ENCODE data around the gene KLC3.

The KLC3 gene

DNA sequence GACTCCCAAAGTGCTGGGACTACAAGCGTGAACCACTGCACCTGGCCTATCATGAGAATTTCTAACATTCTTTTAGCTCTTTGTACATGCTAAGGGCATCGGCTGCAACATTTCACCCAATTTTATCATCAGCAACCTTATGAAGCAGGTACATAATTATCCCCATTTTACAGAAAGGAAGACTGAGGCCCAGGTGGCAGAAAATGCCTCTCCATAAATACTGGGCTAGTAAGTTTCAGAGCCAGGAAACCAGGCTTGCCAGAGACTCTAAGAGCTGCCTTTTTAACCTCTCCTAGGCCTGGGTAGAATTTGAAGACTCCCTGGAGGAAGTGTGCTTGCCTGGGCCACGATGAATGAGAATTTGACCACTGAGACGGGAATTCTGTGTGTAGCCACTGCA, 27.6 kb downstream of the KLC3 start:
- DNase-seq (ENCODE audit: extremely low read depth, insufficient read length), result no peak
- Histone ChIP-seq H3K27me3 (replicated peaks; ENCODE audit: control insufficient read depth, insufficient read depth, low read length) (no peaks in the 10 kb centered on the region), H3K36me3 (ENCODE audit: control insufficient read depth, insufficient read depth, low read length) (peaks cover 5% of the 10 kb centered on the region), H3K4me3 (replicated peaks; ENCODE audit: low read depth, low read length) (no peak overlapping the region)
- TF ChIP-seq, protein P1, sequence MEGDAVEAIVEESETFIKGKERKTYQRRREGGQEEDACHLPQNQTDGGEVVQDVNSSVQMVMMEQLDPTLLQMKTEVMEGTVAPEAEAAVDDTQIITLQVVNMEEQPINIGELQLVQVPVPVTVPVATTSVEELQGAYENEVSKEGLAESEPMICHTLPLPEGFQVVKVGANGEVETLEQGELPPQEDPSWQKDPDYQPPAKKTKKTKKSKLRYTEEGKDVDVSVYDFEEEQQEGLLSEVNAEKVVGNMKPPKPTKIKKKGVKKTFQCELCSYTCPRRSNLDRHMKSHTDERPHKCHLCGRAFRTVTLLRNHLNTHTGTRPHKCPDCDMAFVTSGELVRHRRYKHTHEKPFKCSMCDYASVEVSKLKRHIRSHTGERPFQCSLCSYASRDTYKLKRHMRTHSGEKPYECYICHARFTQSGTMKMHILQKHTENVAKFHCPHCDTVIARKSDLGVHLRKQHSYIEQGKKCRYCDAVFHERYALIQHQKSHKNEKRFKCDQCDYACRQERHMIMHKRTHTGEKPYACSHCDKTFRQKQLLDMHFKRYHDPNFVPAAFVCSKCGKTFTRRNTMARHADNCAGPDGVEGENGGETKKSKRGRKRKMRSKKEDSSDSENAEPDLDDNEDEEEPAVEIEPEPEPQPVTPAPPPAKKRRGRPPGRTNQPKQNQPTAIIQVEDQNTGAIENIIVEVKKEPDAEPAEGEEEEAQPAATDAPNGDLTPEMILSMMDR (IDR thresholded peaks at IDR 0.05; ENCODE audit: insufficient read depth, low read length, poor library complexity, severe bottlenecking), result no peak

DNA sequence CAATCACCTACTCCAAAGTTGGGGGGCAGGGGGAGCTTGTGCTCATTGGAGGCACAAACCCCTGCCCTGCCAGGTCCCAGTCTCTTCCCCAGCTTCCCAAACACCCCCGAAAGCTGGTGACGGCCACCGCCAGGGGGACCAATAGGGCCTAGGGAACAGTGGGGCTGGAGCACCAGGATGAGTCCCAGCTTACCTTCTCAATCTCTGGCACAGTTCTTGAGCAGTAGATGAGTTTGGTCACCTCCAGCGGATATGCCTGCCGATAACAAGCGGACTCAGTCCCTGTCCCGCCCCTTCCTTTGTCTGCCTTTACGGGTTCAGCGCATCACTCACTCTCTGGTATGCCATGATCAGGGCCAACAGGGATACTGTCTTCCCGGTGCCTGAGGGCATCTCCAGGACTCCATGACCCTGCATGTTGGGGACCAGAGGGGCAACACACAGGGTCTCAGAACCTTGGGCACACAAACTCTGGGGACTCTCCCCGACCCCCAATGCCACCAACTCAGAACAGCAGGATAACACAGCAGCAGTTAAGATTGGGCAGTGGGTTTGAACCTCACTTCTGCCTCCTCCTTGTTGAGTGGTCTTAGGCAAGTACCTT, 28.3 kb downstream of the KLC3 start:
- DNase-seq (ENCODE audit: extremely low read depth, insufficient read length), result no peak
- no peaks in the 10 kb centered on the region for H3K27me3 ChIP-seq (replicated peaks; ENCODE audit: control insufficient read depth, insufficient read depth, low read length)
- TF ChIP-seq, protein P1 (IDR thresholded peaks at IDR 0.05; ENCODE audit: insufficient read depth, low read length, poor library complexity, severe bottlenecking), result no peak
- no peak overlapping the region for H3K4me3 ChIP-seq (replicated peaks; ENCODE audit: low read depth, low read length)
- peaks cover 5% of the 10 kb centered on the region for H3K36me3 ChIP-seq (ENCODE audit: control insufficient read depth, insufficient read depth, low read length)

DNA sequence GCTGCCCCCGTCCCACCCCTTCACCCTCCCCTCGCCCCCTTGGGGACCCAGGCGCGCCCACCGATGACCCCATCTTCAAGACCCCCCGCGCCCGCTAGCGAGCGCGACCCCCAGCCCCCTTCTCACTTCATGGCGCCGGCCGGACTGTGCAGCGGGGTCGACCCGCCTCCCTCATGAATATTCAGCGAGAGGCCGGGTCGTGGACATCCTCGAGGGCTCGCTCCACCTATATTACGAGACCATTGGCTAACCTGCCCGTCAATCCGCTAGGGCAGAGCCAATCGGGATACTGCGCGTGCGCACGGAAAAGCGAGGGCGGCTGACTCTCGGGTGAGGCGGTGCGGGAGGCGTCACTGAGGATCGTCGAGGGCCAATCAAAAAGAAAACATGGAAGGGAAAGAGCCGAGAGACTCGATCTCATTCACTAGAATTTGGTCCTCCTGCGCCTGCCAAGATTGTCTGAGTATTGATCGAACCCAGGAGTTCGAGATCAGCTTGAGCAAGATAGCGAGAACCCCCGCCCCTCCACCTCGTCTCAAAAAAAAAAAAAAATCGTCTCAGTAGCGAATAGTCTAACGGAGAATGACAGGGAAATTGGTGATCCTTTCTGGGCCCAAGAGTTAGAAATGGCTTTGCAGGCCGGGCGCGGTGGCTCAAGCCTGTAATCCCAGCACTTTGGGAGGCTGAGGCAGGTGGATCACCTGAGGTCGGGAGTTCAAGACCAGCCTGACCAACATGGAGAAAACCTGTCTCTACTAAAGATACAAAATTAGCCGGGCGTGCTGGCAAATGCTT, 30.1 kb downstream of the KLC3 start, which contains the start of gene ERCC2:
Gene ERCC2, minus strand, starts transcription at position 164 of the 795 bp plus-strand sequence. Its CDS starts 33 bp downstream, at position 131.
- peak; percentile 96 for DNase-seq (ENCODE audit: extremely low read depth, insufficient read length)
- peak within 1 kb of the TSS; percentile 88 for H3K4me3 ChIP-seq (replicated peaks; ENCODE audit: low read depth, low read length)
- H3K27me3 ChIP-seq (replicated peaks; ENCODE audit: control insufficient read depth, insufficient read depth, low read length), result no peaks in the 10 kb centered on the region
- TF ChIP-seq, protein P1 (IDR thresholded peaks at IDR 0.05; ENCODE audit: insufficient read depth, low read length, poor library complexity, severe bottlenecking), result no peak
- peaks cover 2% of the 10 kb centered on the region for H3K36me3 ChIP-seq (ENCODE audit: control insufficient read depth, insufficient read depth, low read length)

DNA sequence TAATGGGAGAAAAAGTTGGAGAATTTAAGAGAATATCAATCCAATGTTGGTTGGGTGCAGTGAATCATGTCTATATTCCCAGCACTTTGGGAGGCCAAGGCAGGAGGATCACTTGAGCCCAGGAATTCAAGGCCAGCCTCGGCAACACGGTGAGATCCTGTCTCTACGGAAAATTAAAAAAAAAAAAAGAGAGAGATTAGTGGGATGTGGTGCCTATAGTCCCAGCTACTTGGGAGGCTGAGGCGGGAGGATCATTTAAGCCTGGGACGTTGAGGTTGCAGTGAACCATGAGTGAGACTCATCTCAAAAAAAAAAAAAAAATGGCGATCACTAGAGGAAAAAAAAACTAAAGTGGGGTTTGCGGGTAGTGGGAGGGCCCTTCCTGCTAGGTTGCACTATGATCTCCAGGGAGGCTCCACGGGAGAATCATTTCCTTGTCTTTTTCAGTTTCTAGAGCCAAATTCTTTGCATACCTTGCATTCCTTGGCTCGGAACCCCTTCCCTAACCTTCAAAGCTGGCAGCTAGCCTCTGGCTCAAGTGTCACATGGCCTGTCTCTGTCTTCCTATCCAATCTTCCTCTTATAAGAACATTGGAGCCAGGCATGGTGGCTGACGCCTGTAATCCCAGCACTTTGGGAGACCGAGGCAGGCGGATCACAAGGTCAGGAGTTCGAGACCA, 35.6 kb downstream of the KLC3 start:
- TF ChIP-seq, protein P1 (IDR thresholded peaks at IDR 0.05; ENCODE audit: insufficient read depth, low read length, poor library complexity, severe bottlenecking), result no peak
- H3K27me3 ChIP-seq (replicated peaks; ENCODE audit: control insufficient read depth, insufficient read depth, low read length), result no peaks in the 10 kb centered on the region
- no peak for DNase-seq (ENCODE audit: extremely low read depth, insufficient read length)
- H3K36me3 ChIP-seq (ENCODE audit: control insufficient read depth, insufficient read depth, low read length), result no peaks in the 10 kb centered on the region
- H3K4me3 ChIP-seq (replicated peaks; ENCODE audit: low read depth, low read length), result no peak overlapping the region

DNA sequence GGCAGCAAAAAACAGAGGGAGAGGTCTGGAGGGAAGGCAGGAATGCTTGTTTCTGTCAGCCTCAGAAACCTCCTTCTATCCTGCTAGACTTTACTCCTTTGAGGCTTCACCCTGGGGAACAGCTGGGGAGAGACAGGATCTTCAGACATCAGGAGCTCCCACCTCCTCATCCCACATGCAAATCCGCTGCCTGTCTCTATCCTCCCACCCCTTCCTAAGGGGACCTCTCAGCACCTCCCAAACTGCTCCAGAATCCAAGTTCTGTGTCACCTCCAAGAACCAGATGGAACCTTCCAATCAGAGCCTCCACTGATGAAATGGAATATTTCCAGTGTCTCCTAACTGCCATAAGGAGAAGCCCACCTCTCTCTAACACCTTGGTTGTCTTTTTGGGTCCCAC, 39.6 kb downstream of the KLC3 start:
- H3K36me3 ChIP-seq (ENCODE audit: control insufficient read depth, insufficient read depth, low read length), result no peaks in the 10 kb centered on the region
- H3K4me3 ChIP-seq (replicated peaks; ENCODE audit: low read depth, low read length), result no peak overlapping the region
- TF ChIP-seq, protein P1 (IDR thresholded peaks at IDR 0.05; ENCODE audit: insufficient read depth, low read length, poor library complexity, severe bottlenecking), result no peak
- no peaks in the 10 kb centered on the region for H3K27me3 ChIP-seq (replicated peaks; ENCODE audit: control insufficient read depth, insufficient read depth, low read length)
- DNase-seq (ENCODE audit: extremely low read depth, insufficient read length), result no peak

Measured in GM06990 (cell line).